ENCODE results near the gene PSMA1. TPM values are rescaled to one million over a fixed set of nuclear protein-coding genes. Genes with fewer than 3 reads are reported as not detected.

The PSMA1 gene
- total RNA-seq, 1 experiment from 2014 or later: 143 TPM

GRCh38 chr11:14554959-14555358 is 34.8 kb upstream of the PSMA1 start:
- Histone ChIP-seq H3K36me3 (ENCODE audit: low read depth) (no peaks in the 10 kb centered on the region), H4K20me1 (ENCODE audit: insufficient read depth) (no peaks in the 10 kb centered on the region), H3K4me1 (replicated peaks; ENCODE audit: insufficient read depth) (no peaks in the 10 kb centered on the region), H3K79me2 (ENCODE audit: low read depth) (no peaks in the 10 kb centered on the region), H3K4me3 (no peak overlapping the region), H3K9me2 (ENCODE audit: insufficient read depth) (no peaks in the 10 kb centered on the region), H3K9me3 (ENCODE audit: insufficient read depth, low read depth) (no peaks in the 10 kb centered on the region), H3K27ac (no peak overlapping the region), H3K4me2 (no peak overlapping the region), H2AFZ (no peak overlapping the region), H3K27me3 (ENCODE audit: insufficient read depth, low read depth) (no peaks in the 10 kb centered on the region), H3F3A (ENCODE audit: insufficient read depth, low read depth) (no peaks in the 10 kb centered on the region)
- no TSS peak for BruUV-seq (replicated peaks)
- ChIA-PET POLR2A (ENCODE audit: unreplicated experiment) (no interaction called here), CTCF (no interaction called here)
- intact Hi-C loops (cut with micrococcal nuclease; ENCODE audit: unreplicated experiment): no loop called here
- TF ChIP-seq CTCF (conservative IDR thresholded peaks at IDR 0.05): no peak
- TF ChIP-seq EZH2 (IDR thresholded peaks at IDR 0.05; ENCODE audit: low read depth): no peak
- no peak for DNase-seq

DNA sequence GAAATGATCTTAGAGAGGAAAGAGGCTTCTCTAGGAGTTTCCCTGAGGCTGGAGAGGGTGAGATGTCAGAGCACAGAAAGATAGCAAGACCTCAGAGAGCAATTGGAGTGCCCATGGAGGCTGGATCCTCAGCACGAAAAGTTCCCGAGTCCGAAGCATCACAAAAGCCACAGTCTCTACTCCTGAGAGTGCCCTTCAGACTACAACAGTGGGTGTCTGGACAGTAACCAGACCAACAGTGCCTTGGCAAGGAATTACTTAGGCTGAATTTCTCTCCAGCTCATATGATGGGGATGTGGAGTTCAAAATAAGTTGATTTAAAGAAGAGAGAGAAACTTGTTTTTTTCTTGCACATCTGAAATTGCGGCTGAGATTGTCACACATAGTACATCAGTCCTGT is 31.9 kb upstream of the PSMA1 start:
- Histone ChIP-seq H3K36me3 (ENCODE audit: low read depth) (no peaks in the 10 kb centered on the region), H3K27ac (no peak overlapping the region), H4K20me1 (ENCODE audit: insufficient read depth) (no peaks in the 10 kb centered on the region), H3K9me3 (ENCODE audit: insufficient read depth, low read depth) (no peaks in the 10 kb centered on the region), H3K4me3 (no peak overlapping the region), H3K79me2 (ENCODE audit: low read depth) (no peaks in the 10 kb centered on the region), H3K9me2 (ENCODE audit: insufficient read depth) (no peaks in the 10 kb centered on the region), H3K4me1 (replicated peaks; ENCODE audit: insufficient read depth) (no peaks in the 10 kb centered on the region), H3F3A (ENCODE audit: insufficient read depth, low read depth) (no peaks in the 10 kb centered on the region), H3K4me2 (no peak overlapping the region), H3K27me3 (ENCODE audit: insufficient read depth, low read depth) (no peaks in the 10 kb centered on the region), H2AFZ (no peak overlapping the region)
- intact Hi-C loops (cut with micrococcal nuclease; ENCODE audit: unreplicated experiment): no loop called here
- BruUV-seq (replicated peaks): no TSS peak
- CTCF ChIA-PET: no interaction called here
- TF ChIP-seq EZH2 (IDR thresholded peaks at IDR 0.05; ENCODE audit: low read depth): no peak
- TF ChIP-seq CTCF (conservative IDR thresholded peaks at IDR 0.05): no peak
- POLR2A ChIA-PET (ENCODE audit: unreplicated experiment): no interaction called here
- no peak for DNase-seq

DNA sequence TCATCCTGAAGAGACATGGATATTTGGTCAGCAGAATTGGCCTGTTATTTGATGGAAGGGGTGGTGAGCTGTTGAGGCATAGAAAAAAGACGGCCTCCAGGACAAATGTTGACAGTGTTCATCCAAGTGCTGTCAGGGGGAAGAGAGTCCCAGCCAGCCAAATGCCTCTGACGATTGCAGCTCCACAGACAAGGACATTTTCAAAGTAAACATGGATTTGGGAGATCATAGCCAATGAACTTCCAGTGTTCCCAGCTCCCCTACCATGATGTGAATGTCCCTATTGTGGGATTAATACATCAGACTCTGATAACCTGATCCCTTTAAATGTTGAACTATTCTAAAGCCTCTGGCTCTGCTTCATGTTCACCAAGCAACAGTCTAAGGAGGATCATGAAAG is 31.2 kb upstream of the PSMA1 start:
- no peak for TF ChIP-seq EZH2 (IDR thresholded peaks at IDR 0.05; ENCODE audit: low read depth)
- no peak for TF ChIP-seq CTCF (conservative IDR thresholded peaks at IDR 0.05)
- no peaks in the 10 kb centered on the region for H3K9me3 ChIP-seq (ENCODE audit: insufficient read depth, low read depth)
- no peak overlapping the region for H3K4me2 ChIP-seq
- H3K27ac ChIP-seq: no peak overlapping the region
- H3K79me2 ChIP-seq (ENCODE audit: low read depth): no peaks in the 10 kb centered on the region
- intact Hi-C loops (cut with micrococcal nuclease; ENCODE audit: unreplicated experiment): no loop called here
- no peaks in the 10 kb centered on the region for H3K27me3 ChIP-seq (ENCODE audit: insufficient read depth, low read depth)
- POLR2A ChIA-PET (ENCODE audit: unreplicated experiment): no interaction called here
- H3F3A ChIP-seq (ENCODE audit: insufficient read depth, low read depth): no peaks in the 10 kb centered on the region
- H3K4me1 ChIP-seq (replicated peaks; ENCODE audit: insufficient read depth): no peaks in the 10 kb centered on the region
- H3K4me3 ChIP-seq: no peak overlapping the region
- no TSS peak for BruUV-seq (replicated peaks)
- CTCF ChIA-PET: no interaction called here
- no peaks in the 10 kb centered on the region for H4K20me1 ChIP-seq (ENCODE audit: insufficient read depth)
- no peaks in the 10 kb centered on the region for H3K9me2 ChIP-seq (ENCODE audit: insufficient read depth)
- no peaks in the 10 kb centered on the region for H3K36me3 ChIP-seq (ENCODE audit: low read depth)
- no peak overlapping the region for H2AFZ ChIP-seq
- DNase-seq: no peak

All from PC-9 (cell line).